PC-9 (cell line): Measurements from ENCODE around the gene PLEKHA1. TPM values are rescaled to one million over a fixed set of nuclear protein-coding genes. Genes with fewer than 3 reads are reported as not detected.

ENCODE experiments used
- BruUV-seq: library from RNA; stranded (reverse); fragments of 400-500 nt; replicated peaks from 2 replicates; lab custom pipeline; 2021; lab: Mats Ljungman, UMichigan
- CTCF ChIA-PET: fragments of 300-600 bp; sonication (Branson Sonifier 250); formaldehyde crosslinking; loops from one replicate; lab custom pipeline; 2022; ENCODE audit warnings: antibody characterized with exemption; lab: Charles Lee
- POLR2A ChIA-PET: fragments of 300-600 bp; sonication (Branson Sonifier 250); formaldehyde crosslinking; loops from one replicate; lab custom pipeline; 2022; ENCODE audit warnings: antibody characterized with exemption; ENCODE audit not compliant: unreplicated experiment; lab: Charles Lee
- DNase-seq, 2 experiments: peaks; one replicate each; pipeline versions ENCODE4 v3.0.0 to v3.0.0-alpha.2; 2015 to 2022; ENCODE audit warnings: mixed read lengths in 1 of 2
- H2AFZ ChIP-seq: fragments of 200-600 bp; sonication (generic); 2 replicates; pipeline ENCODE4 v1.8.1; 2017; ENCODE audit warnings: antibody characterized with exemption
- H3F3A ChIP-seq: fragments of 200-600 bp; sonication (generic); 2 replicates; pipeline ENCODE4 v1.8.1; 2017; ENCODE audit warnings: antibody characterized with exemption, mild to moderate bottlenecking, low read depth; ENCODE audit not compliant: insufficient read depth
- H3K27ac ChIP-seq: fragments of 200-600 bp; sonication (generic); 2 replicates; pipeline ENCODE4 v1.6.1; 2016; ENCODE audit warnings: mixed run types
- H3K27me3 ChIP-seq: fragments of 200-600 bp; sonication (generic); 2 replicates; pipeline ENCODE4 v1.6.1; 2016; ENCODE audit warnings: low read depth, mixed run types; ENCODE audit not compliant: insufficient read depth
- H3K36me3 ChIP-seq: fragments of 200-600 bp; sonication (generic); 2 replicates; pipeline ENCODE4 v1.6.1; 2016; ENCODE audit warnings: low read depth, mixed run types
- H3K4me1 ChIP-seq: fragments of 200-600 bp; sonication (generic); replicated peaks from 2 replicates; pipeline ENCODE4 v1.6.1; 2016; ENCODE audit warnings: mixed run types; ENCODE audit not compliant: insufficient read depth
- H3K4me2 ChIP-seq: fragments of 200-600 bp; sonication (generic); 2 replicates; pipeline ENCODE4 v1.6.1; 2017; ENCODE audit warnings: mixed run types
- H3K4me3 ChIP-seq: fragments of 200-600 bp; sonication (generic); 2 replicates; pipeline ENCODE4 v1.6.1; 2016; ENCODE audit warnings: mixed run types
- H3K79me2 ChIP-seq: fragments of 200-600 bp; sonication (generic); 2 replicates; pipeline ENCODE4 v1.6.1; 2017; ENCODE audit warnings: low read depth, mixed run types
- H3K9me2 ChIP-seq: fragments of 200-600 bp; sonication (generic); 2 replicates; pipeline ENCODE4 v1.8.1; 2017; ENCODE audit warnings: mild to moderate bottlenecking; ENCODE audit not compliant: insufficient read depth
- H3K9me3 ChIP-seq: fragments of 200-600 bp; sonication (generic); 2 replicates; pipeline ENCODE4 v1.8.1; 2016; ENCODE audit warnings: low read depth; ENCODE audit not compliant: insufficient read depth
- H4K20me1 ChIP-seq: fragments of 200-600 bp; sonication (generic); 2 replicates; pipeline ENCODE4 v1.8.1; 2017; ENCODE audit not compliant: insufficient read depth
- CTCF ChIP-seq: fragments of 200-600 bp; sonication (generic); conservative IDR thresholded peaks from 2 replicates; pipeline ENCODE4 v1.6.1; 2017; ENCODE audit warnings: mixed run types, antibody characterized with exemption, mild to moderate bottlenecking, moderate library complexity
- EZH2 ChIP-seq: fragments of 200-600 bp; sonication (generic); IDR thresholded peaks from 2 replicates; pipeline ENCODE4 v1.8.0; 2017; ENCODE audit warnings: antibody characterized with exemption, low read depth
- intact Hi-C: fragments of 100-400 bp; cut with micrococcal nuclease; formaldehyde crosslinking; loops from one replicate; pipeline ENCODE4 v1.10.0; 2022; ENCODE audit not compliant: unreplicated experiment
- total RNA-seq: library from RNA; stranded (reverse); gene quantifications from 2 replicates; pipeline ENCODE4 v1.2.3, GENCODE V29; 2021

The PLEKHA1 gene
- total RNA-seq, 1 experiment from 2014 or later: 33.8 TPM

DNA sequence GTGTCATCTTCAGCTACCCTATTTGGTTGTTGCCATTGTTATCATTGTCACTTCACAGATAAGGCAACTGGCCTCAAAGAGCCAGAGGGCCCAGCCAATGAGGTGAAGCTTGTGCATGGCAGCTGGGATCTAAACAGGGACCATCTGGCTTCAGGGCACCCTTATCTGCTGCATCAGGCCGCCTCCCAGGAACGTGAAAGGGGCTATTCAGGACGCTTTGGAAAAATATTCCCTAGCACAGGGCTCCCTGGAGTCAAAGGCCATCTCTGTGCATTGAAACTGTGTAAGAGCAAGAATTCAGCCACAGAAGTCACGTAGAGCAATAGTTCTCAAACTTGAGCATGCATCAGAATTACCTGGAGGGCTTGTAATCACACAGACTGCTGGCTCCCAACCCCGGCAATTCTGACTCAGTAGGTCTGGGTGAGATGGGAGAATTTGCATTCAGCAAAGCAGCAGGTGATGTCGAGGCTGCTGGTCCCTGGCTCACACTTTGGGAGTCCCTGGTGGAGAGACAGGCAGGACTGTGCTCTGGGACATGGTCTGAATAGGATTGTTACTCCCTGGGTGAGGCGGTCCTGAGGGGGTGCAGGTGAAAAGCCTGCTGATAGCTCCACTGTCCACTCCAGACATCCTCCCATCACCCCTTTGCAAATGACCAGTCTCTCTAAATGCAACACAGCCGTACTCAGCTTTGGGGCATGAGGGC, 21.5 kb upstream of the PLEKHA1 start:
- intact Hi-C loops: no loop called here
- POLR2A ChIA-PET: no interaction called here
- TF ChIP-seq EZH2: no peak
- TF ChIP-seq CTCF: no peak
- Histone ChIP-seq H3F3A (no peaks in the 10 kb centered on the region), H2AFZ (no peak overlapping the region), H3K36me3 (no peaks in the 10 kb centered on the region), H3K4me2 (no peak overlapping the region), H4K20me1 (no peaks in the 10 kb centered on the region), H3K4me3 (no peak overlapping the region), H3K27ac (no peak overlapping the region), H3K9me3 (no peaks in the 10 kb centered on the region), H3K27me3 (no peaks in the 10 kb centered on the region), H3K9me2 (no peaks in the 10 kb centered on the region), H3K4me1 (no peaks in the 10 kb centered on the region), H3K79me2 (no peaks in the 10 kb centered on the region)
- CTCF ChIA-PET: no interaction called here
- no TSS peak for BruUV-seq
- DNase-seq: no peak

DNA sequence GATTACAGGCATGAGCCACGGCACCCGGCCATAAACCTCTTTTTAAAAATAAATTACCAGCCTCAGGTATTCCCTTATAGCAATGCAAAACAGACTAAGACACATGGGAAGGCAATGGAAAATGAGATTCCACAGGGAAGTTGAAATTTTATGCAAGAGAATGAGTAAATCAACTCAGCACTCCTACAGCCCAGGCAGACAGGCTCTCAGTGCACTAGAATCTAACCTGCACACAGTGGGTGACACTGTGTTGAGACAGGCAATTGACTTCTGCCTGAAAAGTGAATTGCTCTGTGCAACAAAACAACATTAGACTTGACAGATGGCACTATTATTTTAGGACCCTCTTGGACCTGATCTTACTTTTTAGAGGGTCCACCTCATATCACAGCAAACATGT, 20.1 kb upstream of the PLEKHA1 start:
- no peaks in the 10 kb centered on the region for H3K9me2 ChIP-seq
- no peaks in the 10 kb centered on the region for H3F3A ChIP-seq
- no peaks in the 10 kb centered on the region for H3K9me3 ChIP-seq
- no peaks in the 10 kb centered on the region for H4K20me1 ChIP-seq
- no peaks in the 10 kb centered on the region for H3K27me3 ChIP-seq
- intact Hi-C loops: no loop called here
- TF ChIP-seq CTCF (no peak), EZH2 (no peak)
- no peak for DNase-seq
- no peaks in the 10 kb centered on the region for H3K79me2 ChIP-seq
- no peak overlapping the region for H3K4me2 ChIP-seq
- H3K4me1 ChIP-seq: no peaks in the 10 kb centered on the region
- H2AFZ ChIP-seq: no peak overlapping the region
- ChIA-PET CTCF (no interaction called here), POLR2A (no interaction called here)
- no TSS peak for BruUV-seq
- no peak overlapping the region for H3K27ac ChIP-seq
- no peak overlapping the region for H3K4me3 ChIP-seq
- H3K36me3 ChIP-seq: no peaks in the 10 kb centered on the region

GRCh38 chr10:122357685-122358084, 16.8 kb upstream of the PLEKHA1 start:
- Histone ChIP-seq H3K27me3 (no peaks in the 10 kb centered on the region), H4K20me1 (no peaks in the 10 kb centered on the region), H3K9me3 (no peaks in the 10 kb centered on the region), H3K36me3 (no peaks in the 10 kb centered on the region), H3K27ac (no peak overlapping the region), H3K4me3 (no peak overlapping the region), H3K4me2 (no peak overlapping the region), H3F3A (no peaks in the 10 kb centered on the region), H3K9me2 (no peaks in the 10 kb centered on the region), H3K4me1 (no peaks in the 10 kb centered on the region), H2AFZ (no peak overlapping the region), H3K79me2 (no peaks in the 10 kb centered on the region)
- BruUV-seq: no TSS peak
- CTCF ChIA-PET: no interaction called here
- intact Hi-C loops: no loop called here
- TF ChIP-seq EZH2 (no peak), CTCF (no peak)
- POLR2A ChIA-PET: no interaction called here
- DNase-seq: no peak
